Upper lobe of right lung (tissue), 1 donor: ENCODE data around the gene GATAD2B. TPM values are rescaled to one million over a fixed set of nuclear protein-coding genes. Genes with fewer than 3 reads are reported as not detected.

Source experiments
- ATAC-seq: fragments of 200-7000 bp; cut with Tn5 transposase; one replicate; pipeline ENCODE4 v1.9.1; 2020; ENCODE audit warnings: mild to moderate bottlenecking, moderate library complexity
- DNase-seq: peaks from one replicate; pipeline ENCODE4 v3.0.0-alpha.2; 2020
- H3K27ac ChIP-seq: fragments of 200-600 bp; one replicate; pipeline ENCODE4 v1.8.0; 2022
- H3K27me3 ChIP-seq: fragments of 200-600 bp; one replicate; pipeline ENCODE4 v1.8.0; 2022; ENCODE audit warnings: mild to moderate bottlenecking
- H3K36me3 ChIP-seq: fragments of 200-600 bp; one replicate; pipeline ENCODE4 v1.8.0; 2022
- H3K4me1 ChIP-seq: fragments of 200-600 bp; one replicate; pipeline ENCODE4 v1.8.0; 2022
- H3K4me3 ChIP-seq: fragments of 200-600 bp; one replicate; pipeline ENCODE4 v1.8.0; 2022; ENCODE audit warnings: mild to moderate bottlenecking
- H3K9me3 ChIP-seq: fragments of 200-600 bp; one replicate; pipeline ENCODE4 v1.8.0; 2022
- CTCF ChIP-seq: fragments of 200-600 bp; IDR thresholded peaks from one replicate; pipeline ENCODE4 v1.8.0; 2022; ENCODE audit warnings: antibody characterized with exemption
- intact Hi-C: fragments of 100-400 bp; cut with DNase I; formaldehyde crosslinking; loops from one replicate; pipeline ENCODE4 v1.11.0; 2022
- total RNA-seq: library from RNA; stranded (reverse); fragmentation: NEBNext Ultra II Directional; extraction: Animal tissue kit (Norgen Biotek cat#: 25700); gene quantifications from one replicate; pipeline ENCODE4 v1.2.1, GENCODE V29; 2021
- donor health status: DM: no; HTN: yes; CAD: no; lungs with severe emphysema.

Gene GATAD2B
- total RNA-seq, 1 donor from 2014 or later, result 55.1 TPM

- H3K27ac ChIP-seq, result no peak overlapping the region
- peak overlapping the region; percentile 92 for H3K4me3 ChIP-seq
- ATAC-seq (no peak), DNase-seq (no peak)
- no peak for TF ChIP-seq CTCF
- peaks cover 17% of the 10 kb centered on the region for H3K36me3 ChIP-seq
- H3K9me3 ChIP-seq, result no peaks in the 10 kb centered on the region
- peaks cover 53% of the 10 kb centered on the region for H3K4me1 ChIP-seq
- intact Hi-C loops, result no loop called here
- H3K27me3 ChIP-seq, result no peaks in the 10 kb centered on the region
Measured at GRCh38 chr1:153776845-153777370, 145.9 kb downstream of the GATAD2B start.

- no peak for TF ChIP-seq CTCF
- DNase-seq, result no peak
Measured at GRCh38 chr1:153776352-153776751, 146.4 kb downstream of the GATAD2B start.

GRCh38 chr1:153775458-153776327, 147.1 kb downstream of the GATAD2B start:
- intact Hi-C loops, result no loop called here
- DNase-seq, result peak; percentile 92
- Histone ChIP-seq H3K36me3 (peaks cover 25% of the 10 kb centered on the region), H3K27ac (peak overlapping the region; percentile 93), H3K4me3 (peak overlapping the region; percentile 92), H3K27me3 (no peaks in the 10 kb centered on the region), H3K9me3 (no peaks in the 10 kb centered on the region), H3K4me1 (peaks cover 65% of the 10 kb centered on the region)
- TF ChIP-seq CTCF, result no peak
- ATAC-seq, result peak; percentile 70

More at GRCh38 chr1:153776352-153776751, 146.4 kb downstream of the GATAD2B start:
- intact Hi-C loops, result no loop called here
- H3K27ac ChIP-seq, result peak overlapping the region; percentile 93
- peaks cover 58% of the 10 kb centered on the region for H3K4me1 ChIP-seq
- ATAC-seq, result no peak
- H3K27me3 ChIP-seq, result no peaks in the 10 kb centered on the region
- peak overlapping the region; percentile 92 for H3K4me3 ChIP-seq
- no peaks in the 10 kb centered on the region for H3K9me3 ChIP-seq
- peaks cover 20% of the 10 kb centered on the region for H3K36me3 ChIP-seq

- Histone ChIP-seq H3K9me3 (no peaks in the 10 kb centered on the region), H3K4me3 (peak within 1 kb of the TSS; percentile 92), H3K27me3 (no peaks in the 10 kb centered on the region), H3K27ac (peak within 1 kb of the TSS; percentile 93), H3K4me1 (peaks cover 70% of the 10 kb centered on the region), H3K36me3 (peaks cover 32% of the 10 kb centered on the region)
- DNase-seq (peak; percentile 93), ATAC-seq (peak; percentile 82)
- intact Hi-C loops, result loop anchor here (5.0 kb wide), 1 partner anchor 98 kb away; the partner anchor contains the start of gene NPR1
- no peak for TF ChIP-seq CTCF
Measured at GRCh38 chr1:153774780-153775457, 147.9 kb downstream of the GATAD2B start, which contains the start of gene SLC27A3. TSS of gene SLC27A3 (plus strand) at chr1:153775407. CDS start at chr1:153775498, 91 bp downstream.

- no peak for TF ChIP-seq CTCF
- no peak for ATAC-seq
- intact Hi-C loops, result loop anchor here (5.0 kb wide), 1 partner anchor 97 kb away; the partner anchor contains the start of gene NPR1
- no peak overlapping the region for H3K4me3 ChIP-seq
- H3K27ac ChIP-seq, result peak overlapping the region; percentile 93
- no peaks in the 10 kb centered on the region for H3K9me3 ChIP-seq
- DNase-seq, result no peak
- peaks cover 31% of the 10 kb centered on the region for H3K36me3 ChIP-seq
- no peaks in the 10 kb centered on the region for H3K27me3 ChIP-seq
- peaks cover 76% of the 10 kb centered on the region for H3K4me1 ChIP-seq
Measured at GRCh38 chr1:153774026-153774595, 148.7 kb downstream of the GATAD2B start.
